Activated CD4-positive, CD25-positive, alpha-beta regulatory T cell treated with anti-CD3 and anti-CD28 coated beads, Interleukin-2, amount 50 U/mL, for 72 hours (primary cell): ENCODE measurements around the gene CHGA.

Experiments
- DNase-seq: peaks from one replicate; pipeline ENCODE4 v3.0.0; 2021

CHGA gene

GRCh38 chr14:92931681-92932447 lies 8.9 kb downstream of the CHGA start:
- no peak for DNase-seq

DNA sequence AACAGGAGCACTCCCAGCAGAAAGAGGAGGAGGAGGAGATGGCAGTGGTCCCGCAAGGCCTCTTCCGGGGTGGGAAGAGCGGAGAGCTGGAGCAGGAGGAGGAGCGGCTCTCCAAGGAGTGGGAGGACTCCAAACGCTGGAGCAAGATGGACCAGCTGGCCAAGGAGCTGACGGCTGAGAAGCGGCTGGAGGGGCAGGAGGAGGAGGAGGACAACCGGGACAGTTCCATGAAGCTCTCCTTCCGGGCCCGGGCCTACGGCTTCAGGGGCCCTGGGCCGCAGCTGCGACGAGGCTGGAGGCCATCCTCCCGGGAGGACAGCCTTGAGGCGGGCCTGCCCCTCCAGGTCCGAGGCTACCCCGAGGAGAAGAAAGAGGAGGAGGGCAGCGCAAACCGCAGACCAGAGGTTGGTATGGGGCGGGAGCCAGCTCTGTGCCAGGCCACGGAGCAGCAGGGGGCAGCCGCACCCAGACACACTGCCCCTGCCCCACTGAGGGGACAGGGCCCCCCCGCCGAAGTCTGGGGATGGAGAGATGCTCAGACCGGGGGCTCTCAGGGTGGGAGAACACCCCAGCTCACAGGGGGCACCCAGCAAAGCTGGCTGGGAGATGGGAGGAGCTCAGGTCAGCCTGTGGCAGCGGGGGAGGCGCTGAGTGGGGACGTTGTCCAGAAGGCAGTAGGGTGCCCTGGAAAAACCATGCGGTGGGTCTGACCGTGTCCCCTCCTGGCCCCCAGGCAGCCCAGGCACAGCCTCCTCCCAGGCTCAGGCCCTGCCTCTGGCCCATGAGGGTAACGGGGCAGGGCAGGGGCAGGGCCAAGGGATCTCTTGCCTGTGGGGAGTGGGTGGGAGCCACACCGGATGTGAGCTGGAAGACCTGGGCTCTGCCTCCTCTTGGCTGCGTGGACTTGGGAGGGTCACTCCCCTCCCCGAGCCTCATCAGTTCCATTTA lies 9.8 kb downstream of the CHGA start:
- DNase-seq: no peak

GRCh38 chr14:92933481-92933880 lies 10.5 kb downstream of the CHGA start:
- no peak for DNase-seq

DNA sequence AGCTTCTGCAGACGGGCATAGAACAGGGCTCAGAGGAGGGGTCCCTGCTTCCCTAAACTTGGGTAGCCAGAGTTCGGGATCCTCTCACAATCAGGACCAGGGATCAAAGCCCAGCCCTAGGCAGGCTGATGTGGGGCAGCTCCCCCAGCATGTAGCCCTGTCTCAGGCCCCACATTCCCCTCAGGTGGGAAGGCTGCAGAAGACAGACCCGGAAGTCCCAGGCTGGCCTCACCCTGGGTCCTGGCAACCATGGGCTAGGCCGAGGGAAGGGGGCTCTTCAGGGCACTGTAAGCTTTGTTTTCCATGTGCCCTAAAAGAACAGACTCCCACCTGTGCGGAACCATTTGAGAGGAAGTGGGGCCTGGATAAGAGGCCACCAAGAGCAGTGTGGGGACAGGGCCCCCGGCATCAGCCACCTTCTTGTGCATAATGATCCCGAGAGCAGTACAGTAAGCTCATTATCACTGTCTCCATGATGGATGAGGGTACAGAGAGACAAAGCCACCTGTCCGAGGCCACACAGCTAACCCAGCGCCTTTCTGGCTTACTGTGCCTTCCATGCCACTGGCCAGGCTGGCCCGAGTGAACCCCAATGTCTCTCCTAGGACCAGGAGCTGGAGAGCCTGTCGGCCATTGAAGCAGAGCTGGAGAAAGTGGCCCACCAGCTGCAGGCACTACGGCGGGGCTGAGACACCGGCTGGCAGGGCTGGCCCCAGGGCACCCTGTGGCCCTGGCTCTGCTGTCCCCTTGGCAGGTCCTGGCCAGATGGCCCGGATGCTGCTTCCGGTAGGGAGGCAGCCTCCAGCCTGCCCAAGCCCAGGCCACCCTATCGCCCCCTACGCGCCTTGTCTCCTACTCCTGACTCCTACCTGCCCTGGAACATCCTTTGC lies 11.5 kb downstream of the CHGA start:
- no peak for DNase-seq

DNA sequence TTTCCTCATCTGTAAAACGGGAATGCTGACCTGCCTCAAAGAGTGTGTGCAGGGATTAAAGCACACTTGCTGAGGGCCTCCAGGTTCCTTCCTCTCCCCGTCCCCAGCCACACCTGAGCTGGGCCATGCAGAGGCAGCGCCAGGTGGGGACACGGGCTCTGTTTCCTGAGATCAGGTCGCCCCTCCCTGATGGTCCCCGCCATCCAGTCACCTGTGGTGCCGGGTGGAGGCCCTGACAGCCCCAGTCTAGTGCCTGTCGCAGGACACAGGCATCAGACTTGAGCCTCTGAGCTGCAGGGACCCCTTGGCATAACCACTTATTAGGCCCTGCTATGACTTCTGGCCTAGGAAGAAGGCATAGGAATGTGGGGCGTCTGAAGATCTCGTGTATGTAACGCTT lies 12.5 kb downstream of the CHGA start:
- DNase-seq: no peak

- no peak for DNase-seq
Observed at GRCh38 chr14:92936085-92936484, 13.1 kb downstream of the CHGA start.

DNA sequence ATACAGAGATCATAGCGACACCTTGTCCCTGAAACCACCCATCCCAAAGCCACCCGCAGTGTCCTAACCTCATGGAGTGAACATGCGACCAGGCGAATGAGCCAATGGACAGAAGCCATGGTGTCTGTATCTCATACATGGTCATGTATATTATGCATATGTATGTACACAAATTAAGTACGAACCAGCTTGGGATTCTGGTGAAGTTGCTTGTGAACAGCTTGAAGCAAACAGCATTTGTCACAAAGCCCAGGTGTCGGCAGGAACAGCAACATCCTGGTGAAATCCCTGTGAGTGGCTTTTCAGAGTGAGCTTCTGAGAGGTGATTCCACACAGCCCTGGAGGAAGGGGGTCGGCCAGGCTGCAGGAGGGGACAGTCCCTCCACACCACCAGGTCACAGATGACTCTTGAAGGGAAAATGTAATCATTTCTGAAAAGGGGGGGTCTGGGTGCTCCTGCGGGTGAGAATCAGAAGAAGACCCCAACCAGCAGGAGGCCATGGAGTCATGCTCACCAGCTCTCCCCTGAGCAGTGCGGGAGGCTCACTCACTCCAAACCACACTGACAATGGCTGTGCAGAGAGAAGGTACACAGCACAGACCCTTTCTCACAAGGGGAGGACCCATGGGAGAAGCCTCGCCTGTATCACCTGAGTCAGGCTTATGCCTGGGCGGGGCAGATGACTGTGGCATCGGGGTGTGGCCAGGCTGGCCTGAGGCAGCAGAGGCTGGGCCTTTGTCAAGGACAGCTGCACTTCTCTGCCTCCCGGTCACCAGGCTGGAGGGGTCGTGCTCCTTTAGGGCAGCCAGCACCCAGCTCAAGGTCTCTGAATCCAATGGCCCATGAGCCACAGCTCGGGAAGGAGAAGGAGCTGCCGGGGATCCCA lies 14.3 kb downstream of the CHGA start:
- DNase-seq: no peak

DNA sequence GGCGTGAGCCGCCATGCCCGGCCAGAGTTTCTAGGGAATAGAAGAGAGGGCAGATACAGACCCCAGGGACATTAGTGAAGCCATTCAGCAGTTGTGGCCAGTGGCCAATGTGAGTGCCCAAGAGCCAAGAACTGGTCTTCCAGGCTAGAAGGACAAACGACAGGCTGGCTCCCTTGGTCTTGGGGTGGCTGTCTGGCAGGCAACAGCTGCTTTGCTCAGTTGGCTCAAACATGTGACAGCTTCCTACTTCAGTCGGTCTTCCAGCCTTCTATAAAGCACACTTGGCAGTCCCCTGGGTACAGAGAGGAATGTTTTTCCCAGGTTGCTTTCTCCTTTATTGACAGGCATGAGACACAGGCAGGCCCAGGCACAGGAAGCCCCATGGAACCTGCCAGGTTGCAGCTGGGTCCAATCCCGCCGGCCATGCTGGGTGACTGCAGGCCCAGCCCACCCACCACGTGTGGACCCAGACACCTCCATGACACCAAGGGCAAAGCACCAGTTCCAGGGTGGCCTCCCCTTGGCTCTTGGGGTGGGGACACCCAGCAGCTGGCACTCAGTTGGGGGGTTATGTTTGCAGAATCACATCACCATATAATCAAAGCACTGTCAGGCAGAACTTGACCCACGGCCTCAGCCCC lies 15.4 kb downstream of the CHGA start:
- DNase-seq: no peak

- DNase-seq: no peak
Observed at GRCh38 chr14:92938890-92939671, 16.1 kb downstream of the CHGA start.

DNA sequence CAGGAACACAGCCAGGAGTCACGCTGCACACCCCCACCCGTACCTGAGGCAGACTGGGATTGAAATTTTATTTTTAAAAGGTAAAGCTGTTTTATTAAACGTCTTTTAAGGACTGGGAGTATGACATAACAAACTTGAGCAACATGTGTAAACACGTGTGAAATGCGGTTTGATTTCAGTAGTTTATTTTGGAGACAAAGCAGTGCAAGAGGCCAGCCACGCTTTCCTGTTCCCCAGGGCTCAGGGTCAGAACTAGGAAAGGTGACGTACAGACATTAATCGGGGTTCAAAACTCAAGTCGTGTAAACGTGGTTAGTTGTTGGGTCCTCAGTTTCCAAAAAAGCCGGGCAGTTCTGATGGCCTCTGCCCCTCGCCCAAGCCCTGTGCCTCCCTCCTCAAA lies 16.7 kb downstream of the CHGA start:
- no peak for DNase-seq

- no peak for DNase-seq
Observed at GRCh38 chr14:92940543-92940942, 17.6 kb downstream of the CHGA start.

GRCh38 chr14:92941531-92941930 lies 18.6 kb downstream of the CHGA start:
- DNase-seq: no peak

GRCh38 chr14:92942136-92942535 lies 19.2 kb downstream of the CHGA start:
- DNase-seq: no peak

DNA sequence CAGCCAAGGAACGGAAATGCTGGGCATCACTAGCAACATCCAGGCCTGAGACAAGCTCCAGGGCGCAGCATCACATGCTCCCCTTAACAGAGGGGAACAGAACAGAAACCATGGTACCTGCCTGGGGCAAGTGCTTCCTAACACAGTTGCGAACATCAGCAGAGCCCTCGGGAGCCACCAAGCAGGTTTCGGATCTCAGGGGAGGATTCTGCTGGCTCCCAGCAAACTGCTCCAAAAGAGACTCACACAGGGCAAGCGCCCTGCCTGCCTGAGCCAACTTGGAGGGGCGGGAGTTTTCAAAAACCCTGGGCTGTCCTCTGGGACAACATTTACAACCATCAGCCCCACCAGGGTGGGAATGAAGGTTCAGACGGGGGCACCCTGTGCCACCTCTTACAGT lies 19.6 kb downstream of the CHGA start:
- no peak for DNase-seq

GRCh38 chr14:92942976-92943710 lies 20.2 kb downstream of the CHGA start:
- no peak for DNase-seq

GRCh38 chr14:92943855-92944570 lies 21.1 kb downstream of the CHGA start:
- no peak for DNase-seq

GRCh38 chr14:92944976-92945375 lies 22.0 kb downstream of the CHGA start:
- no peak for DNase-seq

GRCh38 chr14:92945544-92945943 lies 22.6 kb downstream of the CHGA start:
- no peak for DNase-seq
